Hypothalamus (tissue), 51 donors: ENCODE data around the gene CREG1.
A peak's percentile ranks its signal among the peaks of the same experiment; 100 is the strongest.

Experiments used
- DNase-seq, 51 donors: peaks; one replicate each; lab custom pipeline; 2025; lab: John Stamatoyannopoulos, UW

The CREG1 gene

DNA sequence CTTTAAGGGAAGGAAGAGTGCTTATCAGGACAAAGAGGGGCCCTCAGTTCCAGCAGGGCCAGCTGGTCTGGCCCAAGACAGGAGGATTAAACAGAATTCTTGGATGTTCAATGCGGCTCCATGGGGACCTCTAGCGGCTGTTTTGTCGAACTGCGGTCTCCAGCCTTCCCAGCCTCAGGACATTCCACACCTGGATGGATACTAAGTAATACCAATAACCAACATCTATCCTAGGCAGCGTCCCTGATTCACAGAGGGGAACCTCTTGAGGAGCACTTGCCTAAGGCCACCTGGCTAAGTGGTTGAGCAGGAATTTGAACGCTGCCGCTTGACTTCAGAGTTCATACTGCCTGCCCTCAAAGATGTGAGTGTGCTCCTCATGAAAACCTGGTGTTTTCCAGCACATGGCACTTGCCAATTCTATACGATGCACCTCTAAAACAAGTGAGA, 19.7 kb downstream of the CREG1 start:
- peak in 44 of 51 donors; percentile 9 to 79 (median 38) for DNase-seq

DNA sequence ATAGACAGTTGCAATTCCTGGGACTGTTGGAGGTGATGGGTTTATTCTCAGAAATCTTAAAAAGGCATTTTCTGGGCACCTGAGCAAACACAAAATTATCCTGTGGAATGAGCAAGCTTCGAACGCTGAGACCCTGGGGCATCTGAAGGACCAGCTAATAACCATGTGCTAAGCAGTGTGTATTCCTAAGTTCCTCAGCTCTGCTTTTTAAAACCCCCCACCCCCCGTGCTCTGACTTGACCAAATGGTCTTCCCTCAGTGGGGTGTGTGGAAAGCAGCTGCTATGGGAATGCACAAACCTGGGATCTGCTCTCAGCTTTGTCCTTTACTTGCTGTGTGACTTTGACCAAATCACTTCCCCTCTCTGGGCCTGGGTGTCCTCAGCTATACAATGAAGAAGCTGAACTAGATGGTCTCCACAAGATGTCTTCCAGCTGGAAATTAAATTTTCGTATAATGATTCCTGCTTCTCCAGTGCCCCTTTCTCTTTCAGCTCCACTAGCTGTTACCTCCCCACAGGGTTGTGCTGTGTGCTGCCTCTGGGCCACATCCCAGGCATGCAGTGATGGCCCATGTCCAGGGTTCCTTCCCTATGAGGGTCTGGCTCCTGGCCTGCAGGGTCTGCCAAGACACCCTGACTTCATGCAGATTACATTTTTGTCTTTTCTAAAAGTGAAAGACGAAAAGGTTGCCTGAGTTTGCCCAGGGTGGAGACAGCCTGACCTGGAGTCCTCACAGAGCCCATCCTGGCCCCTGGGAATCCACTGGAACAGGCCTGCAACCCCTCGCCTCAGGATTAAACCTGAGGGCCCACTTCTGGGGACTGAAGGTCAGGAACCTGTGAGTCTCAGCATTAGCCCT, 20.4 kb downstream of the CREG1 start:
- DNase-seq: no peak

DNA sequence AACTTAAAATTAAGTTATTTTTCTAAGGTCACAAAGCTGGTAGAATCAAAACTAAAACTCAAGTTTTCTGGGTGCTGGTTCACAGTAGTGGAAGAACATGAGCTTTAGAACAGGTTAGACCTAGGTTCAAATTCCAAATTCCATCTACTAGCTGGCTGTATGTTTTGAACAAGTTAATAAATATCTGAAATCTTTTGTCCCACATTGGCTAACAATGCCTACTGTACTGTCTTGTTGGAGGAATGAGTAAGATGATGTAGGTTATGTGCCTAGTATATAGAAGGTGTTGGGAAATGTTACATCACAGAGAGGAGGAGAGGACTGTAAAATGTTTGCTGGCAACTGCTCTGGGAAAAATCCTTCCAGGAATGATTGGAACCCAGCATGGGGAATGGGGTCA, 21.2 kb downstream of the CREG1 start:
- no peak for DNase-seq

DNA sequence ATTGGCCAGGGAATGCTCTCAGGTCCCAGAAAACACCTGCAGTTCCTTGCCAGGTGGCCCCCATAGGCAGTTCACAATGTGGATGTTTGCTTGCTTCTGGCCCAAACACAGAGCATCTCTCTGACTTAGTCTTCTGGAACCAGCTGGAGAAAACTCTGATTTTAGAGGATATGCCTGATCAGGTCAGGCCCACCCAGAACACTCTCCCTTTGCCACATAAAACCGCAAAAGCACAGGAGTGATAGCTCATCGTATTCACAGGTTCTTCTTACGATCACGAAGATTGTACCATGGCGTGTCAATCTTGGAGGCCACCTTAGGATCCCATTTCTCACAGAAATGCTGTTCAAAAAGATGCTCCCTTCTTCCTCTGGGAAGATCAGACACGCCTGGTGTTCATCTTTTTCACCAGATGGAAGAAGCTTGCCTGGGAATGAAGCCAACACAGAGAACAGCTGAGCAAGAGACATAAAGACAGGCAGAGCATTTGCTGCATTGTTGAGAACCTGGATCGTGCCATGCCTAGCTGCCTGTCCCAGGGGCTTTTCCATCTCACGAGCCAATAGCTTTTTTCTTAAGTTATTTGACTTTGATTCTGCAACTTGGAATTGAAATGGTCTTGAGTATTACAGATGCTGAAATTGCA, 23.6 kb downstream of the CREG1 start:
- DNase-seq: peak in 1 of 51 donors; percentile 19

DNA sequence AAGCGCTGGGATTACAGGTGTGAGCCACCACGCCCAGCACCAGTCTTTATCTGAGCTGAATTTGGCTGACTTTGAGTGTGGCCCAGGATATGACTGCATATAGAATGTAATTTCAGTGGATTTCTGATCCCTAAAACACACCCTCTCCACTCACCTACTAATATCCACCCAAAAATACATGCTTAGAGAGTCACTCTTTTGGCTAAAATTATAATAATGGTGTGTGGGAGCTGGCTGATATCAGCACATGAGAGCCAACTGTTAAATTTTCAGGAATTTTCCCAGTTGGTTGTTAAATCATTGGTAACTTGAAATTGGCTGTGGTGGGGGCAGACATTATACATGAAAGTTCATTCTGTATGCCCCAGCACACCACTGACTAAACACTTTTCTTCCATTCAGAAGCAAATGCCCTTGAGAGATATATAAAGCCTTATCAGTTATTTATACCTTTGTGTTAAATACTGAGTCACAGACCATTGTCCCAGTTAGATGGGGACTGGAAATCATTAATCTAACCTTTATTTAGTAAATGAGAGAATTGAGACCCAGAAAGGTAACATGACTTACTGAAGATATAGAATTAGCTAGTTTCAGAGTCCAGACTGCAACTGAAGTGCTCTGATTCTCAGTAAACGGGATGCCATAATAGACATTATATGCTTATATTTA, 25.4 kb downstream of the CREG1 start:
- no peak for DNase-seq

DNA sequence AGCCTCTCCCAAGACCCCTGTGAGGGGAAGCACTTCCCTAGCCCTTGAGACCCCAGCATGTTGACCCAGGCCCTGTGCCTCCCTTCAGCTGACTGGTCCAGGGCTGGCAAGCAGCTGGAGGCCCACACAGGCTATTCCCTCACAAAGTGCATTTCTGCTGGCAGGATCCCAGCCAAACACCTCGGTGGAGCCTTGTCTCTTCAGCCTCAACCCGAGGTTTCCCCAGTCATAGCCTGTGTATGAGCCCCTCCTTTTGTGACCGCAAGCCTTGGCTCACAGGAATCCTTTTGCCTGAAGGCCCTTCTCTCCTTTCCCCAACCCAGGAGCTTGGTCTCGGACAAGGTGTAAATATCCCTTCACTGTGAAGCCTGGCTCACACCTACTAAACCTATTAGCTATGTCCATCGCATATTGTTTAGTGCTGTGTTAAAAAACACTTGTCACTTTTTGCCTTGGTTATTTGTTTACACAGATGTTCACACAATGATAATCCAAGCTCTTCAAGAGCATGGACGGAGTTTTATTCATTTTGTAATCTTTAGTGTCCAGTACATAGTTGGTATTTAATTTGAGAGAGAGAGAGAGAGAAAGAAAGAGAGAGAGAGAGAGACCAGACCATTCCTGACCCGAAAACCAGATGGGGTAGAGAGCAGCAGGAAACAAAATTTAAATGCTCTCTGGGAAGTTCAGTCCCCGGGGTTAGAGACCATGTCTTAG, 26.7 kb downstream of the CREG1 start:
- DNase-seq: no peak

DNA sequence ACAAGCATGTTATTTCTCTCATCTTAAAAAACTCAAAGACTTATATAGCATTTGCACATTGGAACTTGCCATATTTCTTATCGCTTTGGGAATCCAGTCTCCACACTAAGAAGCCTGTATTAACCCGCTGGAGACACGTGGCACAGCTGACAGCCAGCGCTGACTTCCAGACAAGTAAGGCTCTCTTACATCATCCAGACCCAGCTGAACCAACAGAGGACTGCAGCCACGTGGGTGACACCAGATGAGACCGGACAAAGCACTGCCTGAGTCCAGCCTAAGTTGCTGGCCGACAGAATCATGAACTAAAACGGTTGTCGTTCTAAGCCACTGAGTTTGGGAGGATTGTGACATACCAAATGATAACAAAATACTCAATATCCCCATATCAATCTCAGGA, 28.9 kb downstream of the CREG1 start:
- DNase-seq: peak in 28 of 51 donors; percentile 8 to 90 (median 43)

DNA sequence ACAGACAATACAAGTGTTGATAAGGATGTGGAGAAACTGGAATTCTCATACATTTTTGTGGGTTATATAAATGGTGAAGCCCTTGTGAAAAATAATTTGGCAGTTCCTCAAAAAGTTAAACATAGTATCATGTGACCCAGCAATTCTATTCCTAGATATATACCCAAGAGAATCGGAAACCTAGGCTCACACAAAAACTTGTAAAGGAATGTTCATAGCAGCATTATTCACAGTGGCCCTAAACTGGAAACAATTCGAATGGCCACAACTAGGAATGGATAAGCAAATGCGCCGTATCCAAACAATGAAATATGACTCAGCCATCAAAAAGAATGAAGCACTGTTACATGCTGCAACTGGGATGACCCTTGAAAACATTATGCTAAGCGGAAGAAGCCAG, 31.3 kb downstream of the CREG1 start:
- no peak for DNase-seq

DNA sequence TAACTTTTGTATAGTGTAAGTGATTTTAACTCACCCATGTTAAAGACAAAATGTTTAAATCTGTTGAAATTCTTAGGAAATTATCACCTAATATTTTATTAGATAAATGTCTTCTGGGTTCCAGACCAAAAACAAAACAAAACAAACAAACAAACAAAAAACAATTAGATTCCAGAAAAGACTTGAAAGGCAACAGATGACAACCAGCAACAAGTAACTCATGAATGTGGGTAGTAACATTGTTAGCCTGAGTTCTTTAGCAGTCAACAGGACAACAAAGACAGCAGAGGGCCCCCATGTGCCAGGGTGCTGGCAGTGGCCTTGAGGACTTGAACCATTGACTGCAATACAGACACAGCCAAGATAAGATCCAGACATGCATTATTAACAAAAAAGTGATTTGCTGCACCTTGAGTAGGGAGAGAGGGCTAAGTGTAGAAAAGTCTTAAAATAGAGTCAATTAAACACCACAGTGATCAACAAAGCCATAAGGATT, 32.8 kb downstream of the CREG1 start:
- peak in 6 of 51 donors; percentile 3 to 38 (median 24) for DNase-seq

DNA sequence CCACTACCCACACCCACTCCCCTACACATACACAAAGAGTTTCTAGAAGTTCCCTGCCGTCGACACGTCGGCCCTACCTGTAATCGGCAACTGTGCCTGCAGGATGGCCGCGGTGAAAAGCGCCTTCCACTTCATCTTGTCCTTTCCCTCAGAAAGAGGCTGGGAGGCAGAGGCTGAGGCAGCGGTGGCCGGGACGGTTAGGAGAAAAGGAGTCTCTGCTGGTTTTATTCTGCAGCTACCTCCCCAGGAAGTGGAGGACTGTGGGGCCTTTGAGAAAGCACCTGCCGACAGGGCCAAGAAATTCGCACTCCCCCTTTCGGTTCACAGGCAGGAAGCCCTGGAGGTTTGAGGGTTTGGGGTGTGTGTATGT, 35.2 kb downstream of the CREG1 start, which contains the start of gene CD247:
TSS of gene CD247 (minus strand) at position 199 of the 370 bp plus-strand sequence. CDS start at position 135, 64 bp downstream.
- DNase-seq: no peak

DNA sequence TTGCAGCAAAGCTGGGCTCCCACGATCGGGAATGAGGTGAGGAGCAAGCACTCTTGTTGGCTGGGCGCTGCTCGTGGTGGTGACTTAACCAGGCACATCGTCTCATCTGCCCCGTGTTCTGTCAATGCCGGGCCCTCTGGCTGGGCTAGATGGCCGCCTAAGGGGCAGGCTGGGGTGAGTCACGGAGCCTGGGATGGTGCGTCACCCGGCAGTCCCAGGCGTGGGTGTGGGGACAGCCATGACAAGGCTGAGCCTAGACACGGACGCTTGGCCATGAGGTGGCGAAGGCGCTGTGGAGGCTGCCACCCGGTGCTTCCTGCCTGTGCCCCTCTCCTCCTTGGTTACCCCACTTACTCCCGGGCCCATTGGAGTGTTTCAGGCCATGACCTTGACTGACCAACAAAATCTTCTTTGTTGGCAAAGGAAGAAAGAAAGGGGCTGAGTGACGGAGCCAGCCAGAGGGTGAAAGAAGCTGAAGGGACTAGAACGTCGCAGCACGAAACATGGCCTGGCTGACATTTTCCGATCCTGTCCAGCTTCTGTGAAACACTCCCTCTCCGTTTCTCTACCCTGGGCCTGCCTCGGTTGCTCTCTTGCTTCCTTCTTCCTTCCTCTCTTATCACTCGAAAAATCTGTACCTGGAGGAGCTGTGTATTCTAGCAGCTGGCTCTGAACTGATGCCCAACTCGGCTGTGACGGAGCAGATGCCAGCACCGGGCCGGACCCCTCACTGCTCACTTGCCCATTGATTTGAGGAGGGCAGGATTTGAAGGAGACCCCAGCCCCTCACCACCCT, 35.8 kb downstream of the CREG1 start:
- no peak for DNase-seq

DNA sequence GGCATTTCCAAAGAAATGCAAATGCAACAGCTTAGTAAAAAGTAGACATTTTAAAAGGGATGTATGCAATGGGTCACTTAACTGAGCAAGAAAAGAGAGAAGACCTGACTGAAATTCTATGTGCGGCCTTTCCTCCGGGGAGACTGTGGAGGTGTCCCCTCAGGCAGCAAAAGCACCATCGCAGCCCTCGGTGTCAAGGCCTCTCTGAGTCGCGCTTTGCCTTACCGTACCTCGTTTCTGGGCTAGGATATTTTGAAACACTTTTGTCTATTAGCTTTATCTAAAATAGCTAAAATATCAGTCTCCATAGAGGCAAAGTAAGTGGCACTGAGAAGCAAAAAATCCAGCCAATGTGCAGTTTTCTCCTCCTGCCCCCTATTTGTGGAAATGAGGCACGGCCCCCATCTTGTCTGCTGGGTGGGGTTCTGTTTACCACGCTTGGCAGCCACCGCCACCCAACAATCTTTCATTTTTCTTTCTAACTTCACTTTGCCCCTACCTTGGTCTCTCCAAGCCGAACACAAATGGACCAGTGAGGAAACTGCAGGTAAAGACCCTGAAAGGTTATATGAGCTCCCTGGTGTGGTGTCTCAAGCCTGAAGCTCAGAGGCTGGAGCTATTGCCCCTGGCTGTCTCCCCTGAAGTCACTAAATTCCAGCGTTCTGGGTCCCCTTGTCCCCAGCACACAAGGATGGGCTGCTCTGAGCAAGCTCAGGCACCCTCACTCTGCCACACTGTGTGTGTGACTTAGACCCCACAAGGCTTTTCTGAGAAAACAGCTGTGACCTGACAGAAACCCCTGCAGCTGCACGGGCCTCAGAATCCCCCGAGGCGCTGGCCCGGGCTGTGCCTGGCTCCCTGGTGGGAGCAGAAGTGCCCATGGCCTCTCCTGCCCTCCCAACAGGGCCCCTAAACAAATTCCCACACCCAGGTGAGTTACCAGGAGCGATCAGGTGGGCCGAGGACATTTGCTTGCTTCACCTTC, 36.9 kb downstream of the CREG1 start:
- DNase-seq: no peak

DNA sequence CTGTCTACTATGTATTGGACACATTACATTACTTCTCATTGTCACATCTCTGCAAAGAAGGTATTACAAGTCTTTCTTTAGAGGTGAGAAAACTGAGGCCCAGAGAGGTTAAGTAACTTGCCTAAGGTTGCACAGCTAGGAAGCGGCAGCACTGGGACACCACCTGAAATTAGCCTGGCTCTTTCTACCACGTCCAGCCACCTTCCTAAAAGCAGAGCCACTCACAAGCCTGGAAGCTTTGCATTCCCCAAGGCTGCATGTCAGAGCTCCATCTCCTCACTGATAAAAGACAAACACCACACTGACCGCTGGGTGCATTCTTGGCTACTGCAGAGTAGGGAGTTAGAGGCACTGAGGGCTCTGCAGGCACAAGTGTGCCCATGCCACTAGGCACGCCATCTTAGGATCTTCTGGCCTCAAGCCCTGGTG, 37.7 kb downstream of the CREG1 start:
- DNase-seq: no peak

DNA sequence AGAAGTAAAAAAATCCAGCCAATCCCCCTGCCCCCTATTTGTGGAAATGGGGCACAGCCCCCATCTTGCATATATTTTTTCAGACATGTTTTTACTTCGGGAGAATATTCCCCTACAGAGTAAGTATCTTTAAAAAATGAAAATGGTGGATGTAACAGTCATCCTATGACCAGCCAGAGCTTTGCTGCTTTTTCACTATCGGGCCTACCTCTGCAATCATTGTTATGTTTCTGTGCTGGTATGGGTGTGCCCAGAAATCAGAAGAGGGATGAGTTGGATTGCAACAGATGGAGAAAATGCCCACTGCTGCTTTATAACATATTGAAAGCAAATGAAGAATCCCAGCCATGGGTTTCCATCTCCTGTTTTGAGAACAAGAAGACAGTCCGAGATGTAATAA, 38.1 kb downstream of the CREG1 start:
- DNase-seq: no peak

DNA sequence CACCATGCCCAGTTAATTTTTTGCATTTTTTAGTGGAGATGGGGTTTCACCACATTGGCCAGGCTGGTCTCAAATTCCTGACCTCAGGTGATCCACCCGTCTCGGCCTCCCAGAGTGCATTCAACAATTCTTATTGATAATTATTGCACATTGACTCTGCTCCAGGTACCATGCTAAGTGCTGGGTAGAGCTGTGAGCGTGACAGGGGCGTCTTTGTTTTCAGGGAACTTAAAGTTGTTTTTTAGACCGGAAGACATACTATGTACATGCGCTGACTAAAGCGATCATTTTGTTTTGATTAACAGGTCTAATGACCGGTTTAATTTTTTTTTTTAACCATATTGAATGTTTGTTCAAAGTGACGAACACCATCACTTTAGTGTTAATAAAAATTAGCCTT, 39.3 kb downstream of the CREG1 start:
- DNase-seq: no peak

DNA sequence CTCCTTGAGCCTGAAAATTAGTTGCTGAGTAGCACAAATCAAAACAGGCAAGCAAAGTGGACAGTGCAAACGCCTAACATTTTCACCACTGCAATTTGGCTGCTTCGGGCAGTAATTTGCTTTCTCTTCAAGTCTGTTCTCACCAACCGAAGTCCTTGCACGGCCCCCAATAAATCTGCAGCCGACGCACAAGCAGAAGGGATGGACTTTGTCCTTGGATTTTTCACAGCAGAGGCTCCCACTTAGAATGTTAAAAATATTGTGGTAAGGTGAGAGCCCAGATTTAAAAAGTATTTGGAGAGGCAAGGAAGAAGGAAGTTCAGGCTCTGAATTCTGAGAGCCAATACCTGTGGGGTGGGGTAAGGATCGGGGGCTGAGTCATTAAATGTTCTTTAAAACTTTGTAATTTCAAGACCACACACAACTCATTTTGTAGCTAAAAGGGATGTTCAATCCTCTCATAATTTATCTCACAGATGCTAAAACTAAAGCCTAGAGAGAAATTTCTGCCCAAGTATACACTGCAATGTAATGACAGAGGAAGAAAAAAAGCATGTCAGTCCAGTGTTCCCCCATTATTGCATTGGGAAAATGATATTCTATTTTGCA, 41.4 kb downstream of the CREG1 start:
- no peak for DNase-seq

DNA sequence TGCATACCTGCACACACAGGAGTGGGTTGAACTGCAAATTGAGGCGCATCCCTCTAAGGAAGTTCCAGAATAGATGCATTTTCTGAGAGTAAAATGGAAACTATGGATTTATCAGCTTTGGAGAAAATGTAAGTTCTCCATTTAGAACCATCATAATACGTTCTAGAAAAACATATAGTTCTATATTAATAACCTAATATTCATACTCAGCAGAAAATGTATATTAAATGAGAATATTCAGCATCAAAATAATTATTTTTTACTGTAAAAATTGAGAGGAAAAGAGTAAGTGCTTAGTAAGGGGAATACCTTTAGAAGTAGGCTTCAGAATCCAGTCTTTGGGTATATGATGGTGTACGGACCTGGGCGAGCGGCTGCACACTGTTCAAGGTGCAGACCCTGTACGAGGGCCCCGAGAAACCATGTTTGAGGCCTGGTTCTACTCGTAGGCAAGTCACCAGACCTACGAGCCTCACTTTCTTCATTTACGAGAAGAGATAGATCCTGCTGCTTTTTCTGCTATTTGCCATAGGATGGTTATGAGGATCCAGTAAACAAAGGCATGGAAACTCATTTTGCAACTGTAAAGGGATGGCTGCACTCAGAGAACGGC, 42.1 kb downstream of the CREG1 start:
- no peak for DNase-seq

DNA sequence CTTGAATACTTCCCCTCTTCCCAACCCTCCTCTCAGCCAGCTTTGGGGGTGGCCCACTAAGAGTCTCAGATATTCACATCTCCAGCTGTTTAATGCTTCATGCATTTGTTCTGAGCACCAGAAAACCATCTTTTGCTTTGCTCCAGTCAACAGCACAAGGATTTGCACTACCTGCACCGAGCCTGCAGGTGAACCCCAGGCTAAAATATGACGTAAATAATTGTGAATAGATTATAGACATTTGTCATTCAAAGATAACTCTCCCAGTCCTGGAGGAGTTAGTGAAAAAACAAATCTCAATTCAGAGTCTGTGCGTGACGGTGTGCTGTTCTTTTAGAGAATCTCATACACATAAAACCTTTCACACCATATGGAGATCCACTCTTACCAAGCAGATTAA, 42.7 kb downstream of the CREG1 start:
- no peak for DNase-seq
